Fibroblast of the aortic adventitia (primary cell): ENCODE data around the gene TMEM221. TPM values are rescaled to one million over a fixed set of nuclear protein-coding genes. Genes with fewer than 3 reads are reported as not detected.

ENCODE experiments used
- DNase-seq: peaks from one replicate; pipeline ENCODE4 v3.0.0-alpha.2; 2010; ENCODE audit warnings: low read depth
- H3K4me3 ChIP-seq: 2 replicates; pipeline ENCODE4 v1.5.1; 2011; ENCODE audit warnings: low read depth, mild to moderate bottlenecking, control low read depth, low read length, moderate library complexity
- CTCF ChIP-seq: IDR thresholded peaks from 2 replicates; pipeline ENCODE4 v1.5.1; 2011; ENCODE audit warnings: mild to moderate bottlenecking, low read length, control low read depth, inconsistent platforms; ENCODE audit not compliant: insufficient read depth
- total RNA-seq: library from RNA; depleted of rRNA; stranded (reverse); fragments of >200 nt; gene quantifications from 2 replicates; pipeline ENCODE4 v1.2.3, GENCODE V29; 2012; ENCODE audit warnings: low replicate concordance

Gene TMEM221
- total RNA-seq, 1 donor, result not detected

- no peak for DNase-seq
- peak overlapping the region; percentile 31 for H3K4me3 ChIP-seq
- TF ChIP-seq CTCF, result no peak
Measured at GRCh38 chr19:17404621-17405249, 43.7 kb downstream of the TMEM221 start.

- no peak overlapping the region for H3K4me3 ChIP-seq
- TF ChIP-seq CTCF, result no peak
- DNase-seq, result no peak
Measured at GRCh38 chr19:17404015-17404414, 44.5 kb downstream of the TMEM221 start.

GRCh38 chr19:17402982-17403855, 45.2 kb downstream of the TMEM221 start:
- no peak overlapping the region for H3K4me3 ChIP-seq
- no peak for DNase-seq
- no peak for TF ChIP-seq CTCF

GRCh38 chr19:17401628-17402027, 46.8 kb downstream of the TMEM221 start:
- no peak for TF ChIP-seq CTCF
- no peak for DNase-seq
- no peak overlapping the region for H3K4me3 ChIP-seq

GRCh38 chr19:17398902-17399527, 49.5 kb downstream of the TMEM221 start:
- TF ChIP-seq CTCF, result no peak
- no peak overlapping the region for H3K4me3 ChIP-seq

GRCh38 chr19:17394891-17395415, 53.5 kb downstream of the TMEM221 start:
- no peak for DNase-seq
- no peak overlapping the region for H3K4me3 ChIP-seq
- peak; percentile 35 for TF ChIP-seq CTCF

More at GRCh38 chr19:17398902-17399527, 49.5 kb downstream of the TMEM221 start:
- no peak for DNase-seq
